ENCODE measurements around the gene VHLL.
A peak's percentile ranks its signal among the peaks of the same experiment; 100 is the strongest.

VHLL gene

GRCh38 chr1:156291226-156292061 lies 7.7 kb downstream of the VHLL start:
- DNase-seq (ENCODE audit: low read depth in 2 of 2), result no peak

GRCh38 chr1:156289857-156290256 lies 9.2 kb downstream of the VHLL start:
- DNase-seq (ENCODE audit: low read depth in 2 of 2), result no peak

GRCh38 chr1:156286061-156286460 lies 13.0 kb downstream of the VHLL start:
- no peak for DNase-seq (ENCODE audit: low read depth in 2 of 2)

- DNase-seq (ENCODE audit: low read depth in 2 of 2), result no peak
These were observed 13.7 kb downstream of the VHLL start for GRCh38 chr1:156285437-156285836.

GRCh38 chr1:156284757-156285156 lies 14.3 kb downstream of the VHLL start:
- no peak for DNase-seq (ENCODE audit: low read depth in 2 of 2)

GRCh38 chr1:156284112-156284511 lies 15.0 kb downstream of the VHLL start, which contains the start of gene TMEM79:
TSS of gene TMEM79 (plus strand) at chr1:156284325. CDS start at chr1:156285227, 902 bp downstream.
- DNase-seq (ENCODE audit: low read depth in 2 of 2), result no peak

- no peak for DNase-seq (ENCODE audit: low read depth in 2 of 2)
These were observed 15.6 kb downstream of the VHLL start for GRCh38 chr1:156283521-156283920.

DNA sequence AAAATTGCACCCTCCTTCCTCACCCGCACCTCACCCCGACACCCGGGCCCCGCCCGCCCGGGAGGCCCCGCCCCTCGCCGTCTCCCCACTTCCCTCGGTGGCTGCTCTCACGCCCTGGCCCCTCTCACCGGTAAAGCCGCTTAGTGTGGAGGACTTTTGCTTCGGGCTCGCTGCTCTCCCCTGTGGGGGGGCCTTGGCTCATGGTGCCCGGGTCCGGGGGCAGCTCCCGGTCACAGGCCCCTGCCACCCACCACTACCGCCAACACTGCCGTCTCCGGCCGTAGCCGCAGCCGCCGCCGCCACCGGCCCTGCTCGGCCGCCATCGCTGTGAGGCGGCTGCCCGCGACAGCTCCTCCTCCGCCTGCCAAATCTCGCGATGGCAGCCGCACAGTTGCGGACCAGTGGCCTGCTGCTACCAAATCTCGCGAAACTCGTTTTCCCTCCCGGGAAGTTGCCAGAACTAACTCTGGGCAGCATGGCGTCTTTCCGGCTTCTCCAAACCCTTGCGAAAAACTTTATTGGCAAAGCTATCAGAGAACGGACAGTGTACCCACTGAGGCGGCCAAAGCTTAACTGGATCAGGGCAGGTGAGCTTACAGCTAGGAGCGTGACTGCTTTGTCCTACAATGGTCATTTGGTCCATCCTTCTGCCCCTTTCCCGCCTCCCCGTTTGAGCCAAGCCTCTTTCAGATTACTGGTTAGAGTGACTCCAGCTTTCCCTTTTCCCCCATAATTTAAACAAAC lies 16.5 kb downstream of the VHLL start, which contains the start of gene SMG5:
Gene SMG5 (minus strand): TSS at position 347 of the 744 bp plus-strand sequence. CDS start 145 bp downstream, at position 202.
- peak; percentile 88 to 92 for DNase-seq (ENCODE audit: low read depth in 2 of 2)

DNA sequence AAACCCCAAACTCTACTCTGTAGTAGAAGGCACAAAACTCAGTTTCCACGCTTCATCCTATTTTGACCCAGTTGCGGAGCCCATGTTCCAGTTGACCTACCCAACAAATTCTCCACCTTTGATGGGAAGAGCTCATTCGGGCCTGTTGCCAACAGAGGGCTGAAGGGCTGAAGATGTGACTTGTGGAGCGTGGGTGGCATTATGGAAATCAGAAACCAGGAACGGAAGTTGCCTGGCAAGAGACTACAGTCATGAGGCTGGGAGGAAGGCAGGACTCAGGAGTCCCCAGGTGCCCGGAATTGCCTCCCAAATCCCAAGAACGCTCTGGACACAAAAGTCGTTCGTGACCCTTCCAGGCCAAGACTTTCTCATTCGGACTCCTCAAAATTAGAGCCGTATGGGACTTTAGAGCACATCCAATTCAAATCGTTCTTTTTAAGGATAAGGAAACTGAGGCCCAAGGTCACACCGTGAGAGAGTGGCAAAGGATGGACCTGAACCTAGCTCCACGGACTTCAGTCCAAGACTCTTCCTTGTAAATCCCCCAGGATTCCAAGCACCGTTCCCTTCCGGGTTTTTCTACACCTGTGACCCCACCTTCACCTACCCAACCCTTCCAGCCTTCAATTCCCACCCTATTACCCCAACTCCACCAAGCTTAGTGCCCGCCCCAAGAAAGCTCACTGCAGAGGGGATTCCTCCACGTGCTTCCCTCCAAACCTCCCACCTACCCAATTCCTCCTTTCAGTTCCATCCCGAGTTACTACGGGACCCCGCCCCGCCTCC lies 17.2 kb downstream of the VHLL start:
- DNase-seq (ENCODE audit: low read depth in 2 of 2), result no peak

DNA sequence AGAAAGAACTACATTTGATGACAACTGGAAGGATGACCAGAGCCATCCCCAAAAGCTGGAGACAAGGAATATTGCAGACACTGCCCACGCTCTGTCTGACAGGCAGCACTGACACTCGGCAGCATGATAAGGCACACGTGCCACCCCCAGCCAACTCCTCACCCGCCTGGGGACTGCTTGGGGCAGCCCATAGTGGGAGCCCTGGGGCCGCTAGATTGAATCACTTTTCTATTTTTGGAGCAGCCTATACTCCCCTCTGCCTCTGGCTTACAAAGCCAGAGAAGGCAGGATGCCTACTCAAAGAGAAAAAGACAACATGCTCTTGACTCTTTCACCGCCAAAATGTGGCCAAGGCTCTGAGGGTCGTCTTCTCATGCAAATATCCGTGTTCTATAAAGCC lies 17.8 kb downstream of the VHLL start:
- peak; percentile 33 to 43 for DNase-seq (ENCODE audit: low read depth in 2 of 2)

- DNase-seq (ENCODE audit: low read depth in 2 of 2), result no peak
These were observed 19.3 kb downstream of the VHLL start for GRCh38 chr1:156279837-156280236.

GRCh38 chr1:156276966-156277381 lies 22.1 kb downstream of the VHLL start:
- no peak for DNase-seq (ENCODE audit: low read depth in 2 of 2)

GRCh38 chr1:156276532-156276931 lies 22.6 kb downstream of the VHLL start:
- DNase-seq (ENCODE audit: low read depth in 2 of 2), result no peak

DNA sequence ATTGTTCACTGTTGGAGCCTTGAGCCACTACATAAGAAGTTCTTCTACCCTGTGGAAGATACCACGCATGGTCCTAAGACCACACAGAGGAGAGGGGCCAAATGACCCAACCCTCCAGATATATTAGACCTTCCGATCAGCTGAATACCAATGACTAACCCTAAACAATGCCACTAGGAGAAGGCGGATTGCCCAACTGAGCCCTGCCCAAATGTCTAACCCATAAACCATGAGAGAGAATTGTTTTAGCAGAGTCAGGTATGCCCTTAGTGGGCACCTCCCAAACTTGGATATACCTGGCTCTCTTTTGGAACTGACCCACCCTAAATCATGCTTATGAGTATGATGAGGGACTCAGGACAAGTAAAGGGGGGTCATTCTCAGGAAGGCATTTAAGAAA lies 28.8 kb downstream of the VHLL start:
- no peak for DNase-seq (ENCODE audit: low read depth in 2 of 2)

DNA sequence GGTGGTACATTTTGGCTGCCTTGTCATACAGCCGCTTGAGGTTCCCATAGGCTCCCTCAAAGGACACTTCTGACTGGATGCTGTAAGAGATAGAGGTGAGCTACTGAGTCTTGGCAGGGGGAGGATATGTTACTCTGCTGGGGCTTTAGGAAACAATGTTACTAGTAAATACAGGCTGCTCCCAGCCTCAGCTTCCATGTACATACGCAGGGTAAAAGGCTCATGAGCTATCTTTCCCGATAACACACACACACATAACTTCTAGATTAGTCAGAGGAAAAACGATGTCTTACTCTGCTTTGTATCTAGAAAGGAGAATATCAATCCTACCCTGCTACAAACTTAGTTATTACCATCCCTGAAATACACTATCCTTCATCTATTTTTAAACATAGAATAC lies 30.8 kb downstream of the VHLL start:
- DNase-seq (ENCODE audit: low read depth in 2 of 2), result no peak

- DNase-seq (ENCODE audit: low read depth in 2 of 2), result no peak
These were observed 33.1 kb downstream of the VHLL start for GRCh38 chr1:156266051-156266450.

DNA sequence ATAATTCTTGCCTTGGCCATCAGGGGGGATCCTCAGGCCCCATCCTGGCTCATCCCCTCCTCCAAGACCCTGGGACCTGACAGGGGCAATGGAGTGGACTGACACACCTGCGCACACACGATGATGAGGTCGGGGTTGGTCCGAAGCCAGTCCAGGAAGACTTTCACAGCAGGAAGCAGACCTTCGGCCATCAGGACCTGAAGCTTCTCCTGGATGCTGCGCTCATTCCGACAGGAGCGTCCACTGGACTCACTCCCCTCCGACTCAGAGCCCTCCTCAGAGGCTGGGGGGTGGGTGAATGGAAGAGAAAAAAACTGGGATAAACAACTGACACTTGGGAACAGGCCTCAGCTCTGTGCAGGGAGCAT lies 35.8 kb downstream of the VHLL start:
- no peak for DNase-seq (ENCODE audit: low read depth in 2 of 2)

- DNase-seq (ENCODE audit: low read depth in 2 of 2), result no peak
These were observed 36.4 kb downstream of the VHLL start for GRCh38 chr1:156262461-156263287.

GRCh38 chr1:156260896-156261295 lies 38.2 kb downstream of the VHLL start:
- DNase-seq (ENCODE audit: low read depth in 2 of 2), result no peak

- DNase-seq (ENCODE audit: low read depth in 2 of 2), result no peak
These were observed 39.3 kb downstream of the VHLL start for GRCh38 chr1:156259805-156260204.

DNA sequence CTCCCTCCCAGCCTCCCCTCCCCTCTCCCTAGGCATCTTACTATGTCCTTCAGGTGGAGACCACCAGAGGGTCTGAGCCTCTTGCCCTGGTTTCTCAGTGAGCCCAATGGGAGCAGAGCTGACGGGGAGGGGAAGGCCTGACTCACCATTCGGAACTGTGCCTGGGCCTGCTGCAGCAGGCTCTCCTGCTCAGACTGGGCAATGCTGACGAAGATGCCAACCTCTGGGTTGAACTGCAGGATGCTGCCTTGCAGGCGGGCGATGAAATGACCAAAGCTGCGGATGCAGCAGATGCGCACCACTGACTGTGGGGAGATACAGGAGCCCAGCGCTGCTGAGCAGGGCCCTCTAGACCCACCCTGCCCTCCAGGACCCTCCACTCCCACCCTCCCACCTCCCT lies 40.2 kb downstream of the VHLL start:
- no peak for DNase-seq (ENCODE audit: low read depth in 2 of 2)
